HG03280 (cell line): ENCODE measurements around the gene EEFSEC.

Source experiments
- ATAC-seq: cut with Tn5 transposase; IDR thresholded peaks from one replicate; pipeline ENCODE4 v1.9.1; 2021; ENCODE audit warnings: mild to moderate bottlenecking, moderate library complexity; ENCODE audit not compliant: unreplicated experiment

Gene EEFSEC

DNA sequence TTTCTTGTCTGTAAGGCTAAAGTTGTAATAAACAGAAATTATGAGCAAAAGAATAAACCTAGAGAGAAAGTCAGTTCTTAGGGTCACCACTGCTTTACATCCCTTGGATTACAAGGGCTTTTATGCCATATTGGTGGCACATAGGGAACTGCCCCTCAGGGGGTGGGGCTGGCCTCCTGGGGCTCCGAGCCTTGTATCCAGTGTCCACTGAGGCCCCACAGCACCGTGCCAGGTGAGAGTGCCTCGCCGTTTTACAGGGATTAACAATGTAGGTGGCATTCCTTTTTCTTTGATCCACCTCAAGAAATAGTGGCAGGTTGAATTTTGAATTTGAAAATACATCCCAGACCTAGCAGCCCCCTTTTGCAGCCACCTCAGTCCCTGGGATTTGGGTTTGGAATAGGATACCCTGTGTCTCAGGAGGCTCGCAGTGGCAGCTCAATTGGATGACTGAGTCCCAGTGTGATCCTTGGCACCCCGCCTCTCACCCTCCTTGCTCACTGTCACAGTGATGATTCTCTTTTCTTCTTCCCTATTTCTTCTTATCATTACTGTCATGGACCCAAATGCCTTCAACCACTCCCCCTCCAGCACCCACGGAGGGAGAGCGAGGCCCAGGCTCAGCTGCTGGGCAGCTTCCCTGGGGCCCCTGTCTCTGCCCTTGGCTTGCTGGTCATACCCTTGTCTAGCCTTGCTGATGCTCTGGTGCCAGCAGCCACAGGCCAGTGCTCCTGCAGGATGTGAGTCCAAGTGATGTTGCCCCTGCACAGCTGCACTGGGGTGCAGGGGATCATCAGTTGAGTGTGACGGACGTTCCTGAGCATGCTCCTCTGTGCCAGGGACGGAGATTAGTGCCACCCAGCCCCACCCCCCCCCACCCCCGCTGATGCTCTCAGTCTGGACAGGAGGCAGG is 175.5 kb downstream of the EEFSEC start:
- ATAC-seq, result no peak

GRCh38 chr3:128329491-128330213 is 176.4 kb downstream of the EEFSEC start:
- ATAC-seq, result no peak

GRCh38 chr3:128330214-128330842 is 177.0 kb downstream of the EEFSEC start:
- ATAC-seq, result no peak

DNA sequence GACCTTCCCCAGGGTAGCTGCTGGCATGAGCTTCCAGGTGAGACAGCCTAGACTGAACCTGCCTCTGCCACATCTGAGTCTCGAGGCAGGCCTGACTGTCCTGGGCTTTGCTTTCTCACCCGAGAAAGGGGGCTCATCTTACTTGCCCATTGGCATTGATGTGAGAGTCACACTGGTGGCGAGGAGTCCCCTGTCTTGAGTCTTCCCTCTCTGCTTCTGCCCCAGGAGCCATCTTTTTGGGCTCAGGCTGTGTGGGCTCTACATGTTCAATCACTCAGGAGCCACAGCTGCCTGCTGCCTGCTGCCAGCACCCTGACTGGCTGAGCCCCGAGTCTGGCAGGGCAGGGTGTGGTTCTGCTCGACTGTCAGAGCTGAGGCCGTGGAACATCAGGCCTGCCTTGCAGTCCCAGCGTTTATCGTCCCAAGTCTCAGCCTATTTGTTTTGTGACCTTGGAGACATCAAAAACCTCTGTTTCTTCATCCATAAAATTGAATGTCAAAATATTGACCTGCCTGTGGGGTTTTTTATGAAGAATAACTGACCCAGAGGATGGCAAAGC is 180.9 kb downstream of the EEFSEC start:
- no peak for ATAC-seq

GRCh38 chr3:128334766-128335165 is 181.5 kb downstream of the EEFSEC start:
- no peak for ATAC-seq

DNA sequence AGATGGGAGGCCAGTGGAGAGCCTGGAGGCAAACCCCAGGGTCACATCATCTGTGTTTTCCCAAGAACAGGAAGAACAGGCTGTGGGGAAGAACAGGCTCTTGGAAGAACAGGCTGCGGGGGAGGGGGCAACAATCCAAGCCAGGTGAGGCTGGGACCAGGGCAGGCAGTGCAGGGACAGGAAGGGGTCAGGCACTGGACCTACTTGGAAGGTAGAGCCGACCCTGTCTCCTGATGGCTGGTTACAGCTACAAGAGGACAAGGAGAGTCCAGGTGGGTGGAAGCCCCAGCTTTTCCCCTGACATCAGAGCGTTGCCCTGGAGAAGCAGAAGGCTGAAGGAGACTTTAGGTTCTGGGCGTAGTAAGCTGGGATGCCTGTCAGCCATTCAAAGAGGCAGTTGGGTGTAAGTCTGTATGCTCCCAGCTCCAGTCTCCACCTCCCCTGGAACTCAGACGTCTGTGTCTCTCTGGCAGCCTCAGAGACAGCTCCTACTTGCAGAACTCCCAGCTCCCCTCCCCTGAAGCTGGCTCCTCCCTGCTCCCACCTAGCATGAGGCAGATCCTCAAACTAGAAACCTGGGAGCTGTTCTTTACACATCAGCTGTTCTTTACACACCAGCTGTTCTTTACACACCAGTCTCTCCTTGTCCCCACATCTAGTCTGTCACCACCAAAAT is 182.5 kb downstream of the EEFSEC start:
- no peak for ATAC-seq

GRCh38 chr3:128336337-128337156 is 183.3 kb downstream of the EEFSEC start:
- ATAC-seq, result no peak

GRCh38 chr3:128337305-128337704 is 184.0 kb downstream of the EEFSEC start:
- ATAC-seq, result no peak

- no peak for ATAC-seq
Measured at GRCh38 chr3:128338536-128339330, 185.5 kb downstream of the EEFSEC start.

- ATAC-seq, result no peak
Measured at GRCh38 chr3:128339491-128340012, 186.3 kb downstream of the EEFSEC start.

GRCh38 chr3:128340198-128340903 is 187.1 kb downstream of the EEFSEC start:
- ATAC-seq, result no peak

DNA sequence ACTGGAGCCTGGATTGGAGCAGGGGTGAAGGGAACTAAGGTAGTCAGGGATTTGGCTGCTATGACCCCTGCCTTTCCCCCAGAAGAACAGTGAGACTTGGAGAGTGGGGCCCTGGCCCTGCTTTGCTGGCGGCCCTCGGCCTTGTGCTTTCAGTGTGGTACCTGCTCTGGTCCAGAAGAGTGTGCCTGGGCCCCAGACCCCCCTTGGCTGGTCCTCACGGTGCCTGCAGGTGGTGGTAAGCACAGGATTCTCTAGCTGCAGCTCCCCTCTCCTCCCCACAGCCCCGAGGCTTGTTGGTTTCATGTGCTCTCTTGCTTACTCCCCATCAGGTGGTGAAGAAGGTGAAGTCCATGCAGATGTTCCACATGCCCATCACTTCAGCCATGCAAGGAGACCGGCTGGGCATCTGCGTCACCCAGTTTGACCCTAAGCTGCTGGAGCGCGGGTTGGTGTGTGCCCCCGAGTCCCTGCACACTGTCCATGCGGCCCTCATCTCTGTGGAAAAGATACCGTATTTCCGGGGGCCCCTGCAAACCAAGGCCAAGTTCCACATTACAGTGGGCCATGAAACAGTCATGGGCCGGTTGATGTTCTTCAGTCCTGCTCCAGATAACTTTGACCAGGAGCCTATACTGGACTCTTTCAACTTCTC is 187.7 kb downstream of the EEFSEC start:
- ATAC-seq, result no peak

- ATAC-seq, result no peak
Measured at GRCh38 chr3:128341659-128342395, 188.5 kb downstream of the EEFSEC start.

GRCh38 chr3:128342701-128343180 is 189.5 kb downstream of the EEFSEC start:
- no peak for ATAC-seq

DNA sequence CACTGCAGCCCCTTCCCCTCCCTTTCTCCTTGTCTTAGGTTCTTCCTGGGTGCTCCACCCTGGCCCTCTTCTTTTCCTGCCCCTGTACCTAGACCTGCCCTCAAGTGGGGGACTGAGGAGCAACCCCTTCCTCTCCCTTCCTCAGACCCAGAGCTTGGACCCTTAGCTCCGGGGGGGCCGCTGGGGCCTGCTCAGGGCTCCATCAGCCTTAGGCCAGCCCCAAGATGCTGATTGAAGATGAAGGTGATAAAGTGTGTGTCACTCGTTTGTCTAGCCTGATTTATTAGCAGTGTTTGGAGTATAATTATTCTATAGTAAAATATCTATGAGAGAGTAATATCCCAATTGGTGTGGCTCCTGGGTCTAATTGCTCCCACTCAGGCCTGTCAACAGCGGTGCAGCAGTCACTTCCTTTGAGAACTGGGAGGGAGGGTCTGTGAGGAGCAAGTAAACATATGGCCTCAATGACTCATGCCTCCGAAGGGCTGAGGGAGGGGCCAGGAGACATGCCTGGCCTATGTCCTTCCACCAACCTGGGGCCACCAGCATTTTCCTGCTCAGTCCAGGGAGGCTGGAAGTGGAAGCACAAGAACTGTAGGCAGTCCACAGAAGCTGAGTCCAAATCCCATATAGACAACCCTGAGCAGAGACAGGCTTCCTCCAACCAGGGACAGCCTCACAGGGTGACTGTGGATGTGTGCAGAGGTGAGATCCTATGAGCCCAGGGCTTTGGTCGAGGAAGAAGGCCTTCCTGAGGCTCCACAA is 190.2 kb downstream of the EEFSEC start:
- no peak for ATAC-seq
